Osteoblast (primary cell): ENCODE data around the gene TPRX2. TPM values are rescaled to one million over a fixed set of nuclear protein-coding genes. Genes with fewer than 3 reads are reported as not detected.
"Not testable (repeated sequence)": the region's sequence is repeated elsewhere in the genome, so short reads cannot be mapped to it uniquely, and the experiment has no call there.

ENCODE experiments used
- DNase-seq: peaks from one replicate; pipeline ENCODE4 v3.0.0; 2011; ENCODE audit warnings: low spot score, mixed read lengths; ENCODE audit not compliant: insufficient read length; ENCODE audit errors: missing footprints
- H2AFZ ChIP-seq: 2 replicates; pipeline ENCODE4 v1.6.0; 2011; ENCODE audit warnings: mild to moderate bottlenecking, low read length
- H3K27ac ChIP-seq: 2 replicates; pipeline ENCODE4 v1.5.1; 2011; ENCODE audit warnings: mild to moderate bottlenecking, low read depth, low read length, moderate library complexity
- H3K27me3 ChIP-seq: 2 replicates; pipeline ENCODE4 v1.6.0; 2012; ENCODE audit warnings: mild to moderate bottlenecking, control low read depth, inconsistent platforms, low read length, moderate library complexity; ENCODE audit not compliant: insufficient read depth
- H3K36me3 ChIP-seq: 2 replicates; pipeline ENCODE4 v1.5.1; 2011; ENCODE audit warnings: mild to moderate bottlenecking, low read length, control low read depth, moderate library complexity; ENCODE audit not compliant: insufficient read depth
- H3K4me1 ChIP-seq: 2 replicates; pipeline ENCODE4 v1.5.1; 2011; ENCODE audit warnings: mild to moderate bottlenecking, low read length, control low read depth, moderate library complexity; ENCODE audit not compliant: insufficient read depth
- H3K4me2 ChIP-seq: 2 replicates; pipeline ENCODE4 v1.6.0; 2011; ENCODE audit warnings: mild to moderate bottlenecking, low read length; ENCODE audit not compliant: insufficient read depth
- H3K4me3 ChIP-seq: fragments of 200-600 bp; sonication (generic); 3 replicates; pipeline ENCODE4 v1.5.1; 2012; ENCODE audit warnings: mild to moderate bottlenecking, low read length, inconsistent platforms; ENCODE audit not compliant: insufficient read depth
- H3K79me2 ChIP-seq: 2 replicates; pipeline ENCODE4 v1.6.0; 2012; ENCODE audit warnings: mild to moderate bottlenecking, low read length, control low read depth, inconsistent platforms; ENCODE audit not compliant: insufficient read depth
- H3K9me3 ChIP-seq: 2 replicates; pipeline ENCODE4 v1.5.1; 2011; ENCODE audit warnings: low read depth, low read length, control low read depth
- H4K20me1 ChIP-seq: 2 replicates; pipeline ENCODE4 v1.6.0; 2012; ENCODE audit warnings: mild to moderate bottlenecking, low read length, control low read depth; ENCODE audit not compliant: insufficient read depth
- total RNA-seq: library from RNA; depleted of rRNA; stranded (reverse); fragments of >200 nt; gene quantifications from 2 replicates; pipeline ENCODE4 v1.2.3, GENCODE V29; 2012
- TF ChIP-seq, protein P1 (sequence below): IDR thresholded peaks from 2 replicates; pipeline ENCODE4 v1.5.1; 2011; ENCODE audit warnings: mild to moderate bottlenecking, low read depth, low read length, moderate library complexity; ENCODE audit errors: extremely low read depth

The TPRX2 gene
- total RNA-seq, 1 donor = not detected

DNA sequence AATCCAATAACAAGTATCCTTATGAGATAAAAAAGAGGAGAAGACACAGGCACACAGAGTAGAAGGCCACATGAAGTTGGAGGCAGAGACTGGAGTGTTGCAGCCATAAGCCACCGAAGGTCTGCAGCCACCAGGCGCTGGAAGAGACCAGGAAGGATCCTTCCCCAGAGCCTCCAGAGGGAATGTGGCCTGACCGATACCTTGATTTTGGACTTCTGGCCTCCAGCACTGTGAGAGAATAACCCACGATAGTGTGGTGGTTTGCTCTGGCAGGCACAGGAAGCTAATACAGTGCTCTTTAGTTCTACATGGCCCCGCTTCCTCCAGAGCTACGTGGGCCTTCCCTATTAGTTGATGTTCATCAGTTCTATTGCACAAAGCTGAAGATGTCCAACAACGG lies 42.3 kb downstream of the TPRX2 start:
- TF ChIP-seq, protein P1, sequence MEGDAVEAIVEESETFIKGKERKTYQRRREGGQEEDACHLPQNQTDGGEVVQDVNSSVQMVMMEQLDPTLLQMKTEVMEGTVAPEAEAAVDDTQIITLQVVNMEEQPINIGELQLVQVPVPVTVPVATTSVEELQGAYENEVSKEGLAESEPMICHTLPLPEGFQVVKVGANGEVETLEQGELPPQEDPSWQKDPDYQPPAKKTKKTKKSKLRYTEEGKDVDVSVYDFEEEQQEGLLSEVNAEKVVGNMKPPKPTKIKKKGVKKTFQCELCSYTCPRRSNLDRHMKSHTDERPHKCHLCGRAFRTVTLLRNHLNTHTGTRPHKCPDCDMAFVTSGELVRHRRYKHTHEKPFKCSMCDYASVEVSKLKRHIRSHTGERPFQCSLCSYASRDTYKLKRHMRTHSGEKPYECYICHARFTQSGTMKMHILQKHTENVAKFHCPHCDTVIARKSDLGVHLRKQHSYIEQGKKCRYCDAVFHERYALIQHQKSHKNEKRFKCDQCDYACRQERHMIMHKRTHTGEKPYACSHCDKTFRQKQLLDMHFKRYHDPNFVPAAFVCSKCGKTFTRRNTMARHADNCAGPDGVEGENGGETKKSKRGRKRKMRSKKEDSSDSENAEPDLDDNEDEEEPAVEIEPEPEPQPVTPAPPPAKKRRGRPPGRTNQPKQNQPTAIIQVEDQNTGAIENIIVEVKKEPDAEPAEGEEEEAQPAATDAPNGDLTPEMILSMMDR = no peak
- no peaks in the 10 kb centered on the region for H3K79me2 ChIP-seq
- H2AFZ ChIP-seq = no peak overlapping the region
- no peak for DNase-seq
- H3K27me3 ChIP-seq = no peaks in the 10 kb centered on the region
- no peaks in the 10 kb centered on the region for H3K9me3 ChIP-seq
- H3K36me3 ChIP-seq = no peaks in the 10 kb centered on the region
- no peaks in the 10 kb centered on the region for H4K20me1 ChIP-seq
- no peak overlapping the region for H3K4me3 ChIP-seq
- H3K4me1 ChIP-seq = no peaks in the 10 kb centered on the region
- H3K4me2 ChIP-seq = no peak overlapping the region
- no peak overlapping the region for H3K27ac ChIP-seq

DNA sequence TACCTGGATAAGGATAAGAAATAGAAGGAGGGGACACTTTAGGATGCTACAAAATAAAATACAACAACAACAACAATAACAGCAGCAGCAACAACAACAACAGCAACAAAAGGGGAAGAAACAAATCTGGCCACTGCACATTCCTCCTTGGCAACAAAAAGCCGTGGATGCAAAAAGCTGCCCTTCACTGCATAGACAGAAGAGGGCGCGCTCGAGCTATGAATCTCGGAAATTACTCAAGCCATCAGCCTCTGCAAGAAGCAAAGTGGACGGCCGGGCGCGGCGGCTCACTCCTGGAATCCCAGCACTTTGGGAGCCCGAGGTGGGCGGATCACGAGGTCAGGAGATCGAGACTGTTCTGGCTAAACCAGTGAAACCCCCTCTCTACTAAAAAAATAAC lies 50.3 kb downstream of the TPRX2 start:
- not testable (repeated sequence) for H4K20me1 ChIP-seq, H3K4me1 ChIP-seq, H3K27me3 ChIP-seq, H2AFZ ChIP-seq, H3K9me3 ChIP-seq, H3K79me2 ChIP-seq, H3K4me2 ChIP-seq, H3K4me3 ChIP-seq, H3K36me3 ChIP-seq, H3K27ac ChIP-seq, DNase-seq

DNA sequence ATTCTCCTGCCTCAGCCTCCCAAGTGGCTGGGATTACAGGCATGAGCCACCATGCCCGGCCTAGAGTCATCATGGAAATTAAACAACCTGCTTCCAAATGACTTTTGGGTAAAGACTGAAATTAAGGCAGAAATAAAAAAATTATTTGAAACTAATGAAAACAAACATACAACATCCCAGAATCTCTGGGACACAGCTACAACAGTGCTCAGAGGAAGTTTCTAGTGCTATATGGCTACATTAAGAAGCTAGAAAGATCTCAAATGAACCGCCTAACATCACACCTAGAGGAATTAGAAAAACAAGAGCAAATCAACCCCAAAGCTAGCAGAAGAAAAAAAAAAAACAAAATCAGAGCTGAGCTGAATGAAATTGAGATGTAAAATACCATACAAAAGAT lies 51.2 kb downstream of the TPRX2 start:
- H3K79me2 ChIP-seq, H3K27me3 ChIP-seq, H4K20me1 ChIP-seq, H3K36me3 ChIP-seq, H2AFZ ChIP-seq, H3K9me3 ChIP-seq, DNase-seq, H3K4me3 ChIP-seq, H3K27ac ChIP-seq, H3K4me2 ChIP-seq, H3K4me1 ChIP-seq: not testable (repeated sequence)

Other genes with a start within 250 kb of the TPRX2 start
- 136 and 144 TPM in 2 replicates for gene EHD2, start 145.8 kb upstream of the TPRX2 start, total RNA-seq
- 55.7 and 56.6 TPM in 2 replicates for gene NOP53, start 113.7 kb upstream of the TPRX2 start, total RNA-seq
- gene SELENOW, start 80.5 kb upstream of the TPRX2 start, total RNA-seq = 76.7 and 78.4 TPM in 2 replicates
- not detected in 2 replicates for gene TPRX1, start 54.7 kb upstream of the TPRX2 start, total RNA-seq
- gene CRX, start 37.3 kb upstream of the TPRX2 start, total RNA-seq = not detected in 2 replicates
- not detected in 2 replicates for gene SULT2A1, start 27.1 kb downstream of the TPRX2 start, total RNA-seq
- gene BSPH1, start 132.9 kb downstream of the TPRX2 start, total RNA-seq = not detected in 2 replicates
- gene ELSPBP1, start 135.4 kb downstream of the TPRX2 start, total RNA-seq = not detected in 2 replicates
- gene CABP5, start 184.8 kb downstream of the TPRX2 start, total RNA-seq = not detected in 2 replicates